Activated T-cell treated with anti-CD3 and anti-CD28 coated beads for 48 hours (primary cell): ENCODE measurements around the gene NT5C1A.

Experiments used
- DNase-seq: peaks from one replicate; pipeline ENCODE4 v3.0.0-alpha.2; 2020; ENCODE audit warnings: low read depth

Gene NT5C1A

DNA sequence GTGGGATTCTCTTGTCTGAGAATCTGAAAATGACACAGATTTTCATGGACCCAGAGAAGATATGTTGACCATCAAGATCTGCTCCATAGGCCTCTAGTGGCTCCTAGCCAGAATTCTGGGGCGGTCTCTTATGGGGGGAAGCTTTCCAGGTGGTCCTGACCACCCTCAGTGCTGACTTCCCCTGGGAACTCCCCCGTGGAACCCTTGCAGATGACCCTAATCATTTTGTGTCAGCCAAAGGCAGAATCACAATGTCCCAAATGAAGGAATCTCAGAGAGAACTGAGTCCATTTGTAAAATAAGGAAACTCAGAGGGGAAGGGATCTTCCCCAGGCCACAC, 36.1 kb downstream of the NT5C1A start:
- DNase-seq: no peak

DNA sequence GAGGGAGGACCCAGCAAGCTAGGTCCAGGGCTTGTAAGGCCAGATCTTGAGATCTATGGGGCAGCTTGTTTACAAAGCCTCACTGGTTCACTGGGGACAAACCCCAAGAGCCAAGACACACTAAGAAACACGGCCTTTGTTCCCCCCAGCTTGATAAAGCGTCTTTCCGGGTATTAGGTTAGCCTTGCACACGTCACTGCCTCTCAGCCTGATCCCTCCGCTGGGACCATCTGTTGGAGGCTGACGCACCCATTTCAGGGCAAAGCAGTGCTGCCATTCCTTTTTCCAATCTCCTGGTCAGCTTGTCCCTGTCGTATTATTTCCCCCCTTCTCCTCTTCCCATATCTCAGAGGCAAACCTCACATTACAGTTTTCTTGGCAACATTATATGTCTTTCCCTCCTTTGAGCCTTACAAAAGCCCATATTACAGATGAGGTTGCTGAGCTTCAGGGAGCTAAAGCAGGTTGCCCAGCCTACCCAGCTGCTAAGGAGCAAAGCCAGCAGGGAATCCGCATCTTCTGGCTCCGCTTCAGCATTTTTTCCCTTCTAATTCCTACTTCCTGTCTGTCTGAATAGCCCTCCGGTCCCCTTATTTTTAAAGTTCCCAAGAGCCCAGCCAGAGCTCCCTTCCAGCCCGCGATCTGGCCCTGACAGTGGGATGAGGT, 36.6 kb downstream of the NT5C1A start:
- no peak for DNase-seq

DNA sequence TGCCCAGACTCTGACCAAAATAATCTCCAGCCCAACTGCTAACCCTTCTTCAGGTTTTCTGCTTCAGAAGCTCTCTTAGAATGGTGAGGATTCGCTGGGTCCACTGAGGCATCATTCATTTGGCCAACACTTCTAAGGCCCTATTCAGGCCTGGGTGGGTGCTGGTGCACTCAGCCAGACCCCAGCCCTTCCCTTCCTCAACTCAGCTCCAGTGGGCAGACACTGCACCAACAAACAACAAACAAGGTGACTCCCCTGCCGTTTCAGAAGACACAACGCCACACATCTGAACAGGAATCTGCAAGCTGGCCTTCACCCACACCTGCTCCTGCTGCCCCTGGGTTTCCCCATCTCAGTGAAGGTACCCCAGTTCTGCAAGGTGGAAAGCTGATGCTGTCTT, 38.5 kb downstream of the NT5C1A start:
- DNase-seq: no peak

DNA sequence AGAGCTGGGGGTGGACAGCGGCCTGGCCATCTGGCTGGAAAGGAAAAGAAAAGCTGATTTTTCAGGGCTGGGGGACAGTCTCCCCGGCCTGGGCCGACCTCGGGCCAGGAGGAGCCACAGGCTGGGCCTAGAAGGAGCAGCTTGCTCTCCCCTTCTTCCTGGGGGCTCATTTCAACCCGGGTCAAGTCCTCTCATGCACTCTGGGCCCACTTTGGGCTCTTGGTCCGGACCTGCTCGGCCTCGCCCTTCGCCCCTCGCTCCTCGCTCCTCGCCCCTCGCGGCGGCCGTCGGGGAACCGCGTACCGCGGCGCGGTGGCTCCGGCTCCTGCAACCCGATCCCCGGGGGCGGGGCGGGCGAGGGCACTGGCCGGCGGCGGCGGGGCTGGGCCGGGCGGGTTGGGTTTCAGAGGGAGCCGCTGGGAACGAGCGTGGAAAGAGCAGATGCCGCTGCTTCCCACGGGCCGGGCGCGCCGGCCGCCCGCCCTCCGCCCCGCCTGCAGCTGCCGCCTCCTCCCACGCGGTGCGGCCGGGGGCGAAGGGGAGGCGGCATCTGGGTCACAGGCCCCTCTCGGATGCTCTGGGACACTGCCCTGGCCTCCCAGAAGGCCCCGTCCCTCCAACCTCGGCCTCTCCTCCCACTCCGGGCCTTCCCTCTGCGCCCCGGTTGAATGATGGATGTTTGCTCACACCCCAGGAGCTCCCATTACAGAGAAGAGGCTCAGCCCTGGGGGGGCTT, 39.1 kb downstream of the NT5C1A start:
- DNase-seq: no peak

DNA sequence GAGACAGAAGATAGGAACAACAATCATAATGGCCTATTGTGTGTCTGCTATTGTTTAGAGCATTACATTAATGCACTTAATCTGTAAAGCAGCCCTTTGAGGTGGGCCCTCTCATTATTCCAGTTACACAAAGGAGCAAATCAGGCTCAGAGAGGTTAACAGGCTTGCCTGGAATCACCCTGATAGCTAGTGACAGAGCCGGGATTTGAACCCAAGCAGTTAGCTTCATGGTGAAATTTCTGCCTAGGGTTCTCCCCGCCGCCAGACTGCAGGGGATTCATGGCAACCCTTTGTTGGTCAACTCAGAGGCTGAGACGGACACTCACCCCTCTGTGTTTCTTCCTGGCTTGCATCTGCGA, 39.6 kb downstream of the NT5C1A start:
- DNase-seq: no peak

DNA sequence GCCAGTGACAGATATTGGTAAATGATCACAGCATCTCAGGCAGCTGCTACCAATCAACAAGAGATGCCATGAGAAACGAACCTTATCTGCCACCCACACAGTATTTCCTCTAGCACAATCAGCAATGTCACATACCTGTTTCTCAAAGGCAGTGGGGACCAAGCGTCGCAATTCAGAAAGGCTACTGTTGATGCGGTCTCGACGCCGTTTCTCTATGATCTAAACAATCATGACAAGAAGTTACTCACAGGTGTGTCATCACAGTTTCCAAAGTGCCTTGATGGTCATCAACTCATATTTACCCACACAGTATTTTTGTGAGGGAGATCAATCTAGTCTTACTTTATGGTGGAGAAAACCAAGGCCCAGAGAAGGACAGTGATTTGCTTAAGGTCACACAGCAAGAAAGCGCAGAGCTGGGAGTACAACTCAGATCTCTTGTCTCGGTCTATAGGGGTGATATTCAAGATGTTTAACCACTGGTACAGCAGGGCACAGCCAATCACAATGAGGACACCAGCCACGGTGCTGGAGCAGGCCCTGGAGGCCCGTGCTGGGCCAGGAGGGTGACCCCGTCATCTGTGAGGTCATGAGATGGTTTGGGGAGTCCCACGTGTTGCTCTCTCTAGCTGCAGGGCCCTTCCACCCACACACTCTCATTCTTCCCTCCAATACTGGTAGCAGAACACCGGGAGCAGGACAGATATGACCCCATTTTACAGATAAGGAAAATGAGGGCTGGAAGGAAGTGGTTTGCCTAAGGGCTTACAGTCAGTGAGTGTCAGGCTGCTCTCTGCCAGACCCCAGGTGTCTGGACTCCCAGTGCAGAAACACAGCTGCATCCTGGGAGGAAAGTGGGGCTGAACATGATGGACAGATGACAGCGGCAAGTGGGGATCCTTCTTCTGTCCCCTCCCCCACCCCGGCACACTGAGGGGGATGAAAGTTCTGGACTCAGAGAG, 40.3 kb downstream of the NT5C1A start:
- DNase-seq: peak; percentile 10

DNA sequence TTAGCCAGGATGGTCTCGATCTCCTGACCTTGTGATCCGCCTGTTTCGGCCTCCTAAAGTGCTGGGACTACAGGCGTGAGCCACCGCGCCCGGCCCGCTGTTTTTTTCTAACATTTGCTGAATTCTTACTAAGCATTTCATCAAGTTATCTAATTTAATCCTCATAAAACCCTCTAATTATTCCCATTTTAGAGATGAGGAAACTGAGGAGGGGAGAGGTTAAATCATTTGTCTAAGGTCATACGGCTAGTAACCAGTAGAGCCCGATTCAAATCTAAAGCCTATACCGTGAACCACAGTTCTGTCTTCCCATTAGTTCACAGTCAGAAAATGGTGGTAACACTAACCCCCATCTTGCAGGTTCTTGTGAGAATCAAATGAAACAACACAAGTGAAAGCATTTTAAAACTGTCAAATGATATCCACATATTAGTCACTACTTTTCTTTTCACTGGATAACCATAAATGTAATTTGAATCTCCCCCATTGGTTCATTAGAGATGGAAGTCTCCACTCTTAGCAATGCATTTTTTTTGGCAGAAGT, 43.0 kb downstream of the NT5C1A start:
- no peak for DNase-seq

DNA sequence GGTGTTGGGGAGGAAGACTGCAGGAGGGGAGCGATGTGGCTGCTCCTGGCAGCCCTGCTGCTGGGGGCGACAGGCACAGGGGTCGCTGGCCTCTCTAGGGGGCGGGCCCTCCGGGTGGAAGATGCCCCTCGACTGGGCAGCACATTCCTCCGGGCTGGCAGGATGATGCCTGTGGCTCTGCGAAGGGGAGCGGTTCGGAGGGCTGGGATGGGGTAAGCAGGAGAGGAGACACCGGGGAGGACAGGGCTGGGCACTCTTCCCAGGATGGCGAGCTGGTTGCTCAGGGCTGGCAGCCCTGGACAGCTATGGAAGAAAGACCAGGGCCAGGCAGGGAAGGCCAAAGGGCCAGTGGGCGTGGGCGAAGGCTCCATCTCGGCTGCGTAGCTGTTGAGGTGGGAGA, 45.3 kb downstream of the NT5C1A start:
- no peak for DNase-seq

DNA sequence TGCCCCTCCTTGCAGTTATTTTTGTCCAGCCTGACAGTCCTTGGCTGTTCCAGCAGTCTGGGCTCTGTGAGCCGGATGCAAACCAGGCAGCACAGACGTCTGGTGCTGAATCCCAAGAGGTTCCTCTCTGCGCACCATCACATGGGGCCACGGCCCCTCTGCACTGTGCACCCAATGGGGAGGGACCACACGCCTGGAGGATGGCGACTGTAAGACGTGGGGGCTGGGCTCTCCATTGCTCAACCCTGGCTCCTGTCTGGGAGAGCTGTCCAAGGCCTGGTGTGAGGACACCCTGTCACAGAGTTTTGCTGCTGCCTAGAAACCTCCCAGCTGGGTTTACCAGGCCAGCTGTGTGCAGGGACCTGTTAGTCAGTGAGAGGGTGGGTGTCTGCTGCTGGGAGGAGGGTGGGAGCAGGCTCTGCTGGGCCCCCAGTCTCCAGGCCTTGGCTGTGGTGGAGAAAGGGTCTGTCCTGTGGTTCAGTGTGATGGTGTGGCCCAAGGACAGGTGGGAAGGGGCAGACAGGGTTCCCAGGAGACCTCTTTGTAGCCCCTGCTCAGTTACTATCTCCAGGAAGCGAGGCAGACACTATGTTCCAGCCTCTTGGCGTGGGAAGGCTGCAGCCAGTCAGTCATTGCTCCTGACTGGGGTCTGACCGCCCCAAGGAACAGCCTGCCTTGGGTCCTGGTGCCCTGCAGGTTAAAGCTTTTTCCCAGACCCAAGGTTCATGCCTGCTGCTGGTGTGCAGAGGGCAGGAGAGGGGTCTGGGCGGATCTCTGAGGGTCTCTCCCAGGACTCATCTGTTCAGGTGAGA, 46.2 kb downstream of the NT5C1A start:
- no peak for DNase-seq

DNA sequence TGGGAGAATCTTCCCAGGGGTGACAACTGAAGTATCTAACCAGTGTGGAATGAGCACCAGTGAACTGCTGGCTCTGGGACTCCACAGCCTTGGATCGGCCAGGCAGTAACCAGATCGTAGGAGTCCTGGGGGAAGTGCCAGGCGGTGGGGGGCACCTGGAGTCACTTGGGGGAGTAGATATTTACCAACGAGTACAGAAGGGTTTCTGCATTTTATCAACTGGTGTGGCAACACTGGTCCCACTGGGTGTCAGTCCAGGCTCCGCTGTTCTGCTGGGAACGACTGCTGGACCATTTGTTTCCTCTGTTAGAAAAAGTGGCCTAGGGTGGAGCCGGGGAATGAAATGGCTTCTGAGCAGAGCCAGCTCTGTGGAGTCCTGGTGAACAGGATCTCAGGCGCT, 46.9 kb downstream of the NT5C1A start:
- no peak for DNase-seq

DNA sequence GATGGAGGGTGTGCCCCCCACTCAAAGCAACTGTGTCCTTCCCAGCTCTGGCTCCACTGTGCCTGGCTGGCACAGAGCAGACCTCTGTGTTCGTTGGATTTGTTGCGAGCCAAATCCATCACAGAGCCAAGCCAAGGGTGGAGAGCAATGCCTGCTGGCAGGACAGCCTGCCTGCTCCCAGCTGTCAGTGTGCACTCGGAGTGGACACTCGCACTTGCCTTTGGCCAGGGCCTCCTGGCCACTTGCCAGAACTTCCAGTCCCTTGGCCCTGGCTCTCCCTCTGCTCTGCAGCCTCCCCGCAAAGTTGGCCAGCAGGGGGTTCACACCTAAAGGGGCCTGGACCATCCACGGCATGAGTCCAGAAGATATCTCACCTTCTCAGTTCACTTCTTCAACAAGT, 48.9 kb downstream of the NT5C1A start:
- no peak for DNase-seq

DNA sequence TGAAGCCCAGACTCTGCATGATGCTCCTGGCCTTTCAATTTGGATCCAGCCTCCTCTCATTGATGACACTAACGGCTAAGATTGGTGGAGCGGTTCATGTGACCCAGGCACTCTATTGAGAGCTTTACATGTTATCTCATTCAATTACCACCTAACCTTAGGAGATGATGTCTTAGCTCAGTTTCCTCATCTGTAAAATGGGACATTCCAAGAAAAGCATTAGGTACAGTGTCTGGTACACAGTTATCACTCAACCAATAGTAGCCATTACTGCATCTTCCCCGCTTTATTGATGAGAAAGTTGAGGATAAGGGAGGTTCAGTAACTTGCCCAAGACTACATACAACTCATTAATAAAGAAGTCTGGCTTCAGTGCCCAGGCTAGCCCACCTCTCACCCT, 49.5 kb downstream of the NT5C1A start:
- no peak for DNase-seq

DNA sequence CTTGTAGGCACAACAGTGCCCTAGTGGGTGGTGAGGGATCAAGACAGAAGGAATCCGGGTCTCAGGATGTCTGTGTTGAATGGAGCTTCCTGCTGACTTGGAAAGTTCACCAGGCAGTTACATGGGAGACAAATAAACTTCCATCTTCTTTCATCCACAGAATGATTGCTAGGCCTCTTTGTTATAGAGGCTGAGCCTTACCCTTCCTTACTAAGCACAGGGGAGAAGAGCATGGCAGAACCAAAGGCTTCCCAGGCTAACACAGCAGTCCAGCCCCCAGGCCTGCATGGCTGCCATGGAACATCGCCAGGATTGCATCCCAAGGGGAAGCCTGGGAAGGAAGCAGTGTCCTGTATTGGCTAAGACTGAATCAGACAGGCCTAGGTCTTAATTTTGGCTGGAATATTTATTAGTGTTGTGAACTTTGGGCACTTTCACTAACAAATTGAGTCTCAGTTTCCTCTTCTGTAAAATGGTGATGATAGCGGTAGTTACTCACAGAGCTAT, 51.2 kb downstream of the NT5C1A start:
- DNase-seq: no peak

DNA sequence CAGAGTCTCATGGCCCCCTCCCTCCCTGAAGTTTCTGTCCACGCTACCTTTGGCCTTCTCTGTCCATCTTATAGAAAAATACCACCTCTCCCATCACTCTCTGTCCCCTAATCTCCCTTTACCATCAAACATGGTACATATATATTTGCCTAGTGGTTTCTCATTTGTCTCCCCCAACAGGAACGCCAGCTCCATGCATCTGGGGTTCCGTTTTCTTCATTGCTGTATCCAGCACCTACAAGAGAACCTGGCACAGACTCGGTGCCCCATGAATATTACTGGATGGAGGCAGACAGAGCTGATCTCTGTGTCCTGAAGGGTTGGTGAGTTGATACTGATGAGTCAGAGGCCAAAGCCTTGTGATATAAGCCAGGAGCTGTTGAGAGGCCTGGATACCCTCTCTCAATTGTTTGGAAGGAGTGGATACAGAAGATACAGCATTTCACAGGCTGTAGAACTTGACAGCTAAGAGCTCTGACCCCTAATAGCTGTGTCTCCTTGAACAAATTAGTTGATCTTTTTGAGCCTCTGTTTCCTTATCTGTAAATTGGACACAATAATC, 54.3 kb downstream of the NT5C1A start:
- no peak for DNase-seq

DNA sequence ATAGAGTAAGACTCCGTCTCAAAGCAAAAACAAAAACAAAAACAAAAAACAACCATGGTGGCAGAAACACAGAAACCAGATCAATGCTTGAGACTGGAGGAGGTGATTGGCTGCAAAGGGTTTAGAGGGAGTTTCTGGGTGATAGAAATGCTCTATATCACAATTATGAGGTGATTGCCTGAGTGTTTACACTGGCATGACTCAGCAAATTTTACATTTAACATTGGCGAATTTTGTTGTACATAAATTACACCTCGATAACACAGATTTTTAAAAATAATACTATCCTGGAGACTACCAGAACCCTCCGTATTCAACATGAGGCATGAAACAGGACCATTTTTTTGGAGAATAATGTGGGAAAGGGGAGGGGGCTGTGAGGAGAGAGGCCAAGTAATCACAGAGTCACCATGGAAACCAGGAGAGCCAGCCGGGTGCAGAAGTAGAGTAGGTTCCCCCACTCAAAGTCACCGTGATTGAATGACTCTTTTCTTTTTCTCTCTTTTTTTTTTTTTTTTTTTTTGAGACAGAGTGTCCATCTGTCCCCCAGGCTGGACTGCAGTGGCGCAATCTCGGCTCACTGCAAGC, 56.7 kb downstream of the NT5C1A start:
- DNase-seq: no peak

DNA sequence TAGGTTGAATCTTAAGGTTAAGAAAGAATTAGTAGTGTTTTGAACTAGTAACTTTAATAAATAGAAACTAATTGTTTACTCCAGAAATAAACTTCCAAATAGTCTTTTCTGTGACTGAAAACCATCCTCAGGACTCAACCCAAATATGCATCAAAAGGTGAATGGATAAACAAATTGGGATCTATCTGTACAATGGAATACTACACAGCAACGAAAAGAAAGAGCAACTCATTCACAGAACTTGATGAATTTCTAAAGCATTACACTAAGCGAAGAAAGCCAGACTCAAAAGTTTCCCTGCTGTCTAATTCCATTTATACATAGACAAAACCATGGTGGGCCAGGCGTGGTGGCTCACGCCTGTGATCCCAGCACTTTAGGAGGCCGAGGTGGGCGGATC, 57.4 kb downstream of the NT5C1A start:
- DNase-seq: no peak

DNA sequence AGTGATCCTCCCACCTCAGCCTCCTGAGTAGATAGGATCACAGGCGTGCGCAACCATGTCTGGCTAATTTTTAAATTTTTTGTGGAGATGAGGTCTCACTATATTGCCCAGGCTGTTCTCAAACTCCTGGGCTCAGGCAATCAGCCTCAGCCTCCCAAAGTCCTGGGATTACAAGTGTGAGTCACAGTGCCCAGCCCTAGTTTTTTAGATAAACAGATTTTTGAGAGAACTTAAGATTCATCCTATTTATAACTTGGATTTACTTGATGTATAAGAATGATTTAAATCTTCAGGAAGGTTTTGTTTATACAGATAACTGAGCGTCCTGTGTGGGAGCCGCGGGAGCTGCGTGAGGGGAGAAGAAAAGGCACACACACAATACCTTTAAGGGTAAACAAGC, 58.7 kb downstream of the NT5C1A start:
- DNase-seq: no peak

DNA sequence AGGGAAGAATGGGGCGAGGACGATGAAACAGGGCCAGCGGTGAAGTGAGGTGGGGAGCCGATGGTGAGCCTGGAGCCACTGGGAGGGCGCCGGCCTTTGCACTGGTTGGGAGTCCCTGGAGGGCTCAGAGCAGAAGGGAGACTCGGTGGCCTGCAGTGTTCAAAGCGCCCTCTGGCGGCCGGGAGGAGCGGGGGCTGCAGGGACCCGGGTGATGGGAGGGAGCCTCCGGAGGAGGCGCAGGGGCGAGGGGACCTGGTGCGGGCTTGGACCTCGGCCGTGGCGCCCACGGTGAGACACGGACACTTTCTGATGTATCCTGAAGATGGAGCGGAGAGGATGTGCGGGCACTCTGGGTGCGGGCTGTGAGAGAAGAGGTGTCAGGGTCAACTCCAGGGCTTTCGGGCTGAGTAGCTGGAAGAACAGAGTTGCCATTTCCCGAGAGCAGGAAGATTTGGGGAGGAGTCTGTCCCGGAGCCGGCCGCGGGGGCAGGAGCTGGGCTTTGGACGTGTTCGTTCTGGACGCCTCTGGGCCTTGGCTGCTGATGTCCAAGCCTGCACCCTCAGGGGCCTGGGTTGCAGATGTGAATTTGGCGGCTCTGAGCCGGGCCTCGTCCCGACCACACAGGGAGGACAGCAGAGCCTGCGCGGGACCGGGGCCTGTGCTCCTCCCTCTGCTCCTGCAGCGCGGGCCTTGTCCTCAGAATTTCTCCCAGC, 62.1 kb downstream of the NT5C1A start:
- DNase-seq: peak; percentile 77
